Esophagus muscularis mucosa (tissue), 4 donors: ENCODE measurements around the gene COG5. TPM values are rescaled to one million over a fixed set of nuclear protein-coding genes. Genes with fewer than 3 reads are reported as not detected.
A peak's percentile ranks its signal among the peaks of the same experiment; 100 is the strongest.

ENCODE experiments used
- DNase-seq: peaks from one replicate; pipeline ENCODE4 v3.0.0-alpha.2; 2017; ENCODE audit errors: extremely low spot score
- H3K27ac ChIP-seq, 4 donors: fragments of 200-600 bp; sonication (generic); replicated peaks in 1 of 4; 1 replicate in 3 of 4; 2 replicates in 1 of 4; pipeline ENCODE4 v1.5.1; 2016 to 2019; ENCODE audit warnings: mild to moderate bottlenecking in 1 of 4
- H3K27me3 ChIP-seq, 4 donors: fragments of 200-600 bp; sonication (generic); one replicate each; pipeline versions ENCODE4 v1.5.1 to v1.6.0; 2016 to 2019
- H3K36me3 ChIP-seq, 4 donors: fragments of 200-600 bp; sonication (generic); one replicate each; pipeline ENCODE4 v1.5.1; 2016 to 2019
- H3K4me1 ChIP-seq, 4 donors: fragments of 200-600 bp; sonication (generic); one replicate each; pipeline ENCODE4 v1.5.1; 2016 to 2019
- H3K4me3 ChIP-seq, 4 donors: fragments of 200-600 bp; sonication (generic); 1 replicate in 2 of 4; 2 replicates in 2 of 4; pipeline ENCODE4 v1.5.1; 2016 to 2019; ENCODE audit warnings: mild to moderate bottlenecking in 4 of 4, moderate library complexity in 1 of 4
- H3K9me3 ChIP-seq, 4 donors: fragments of 200-600 bp; sonication (generic); 1 replicate in 3 of 4; 2 replicates in 1 of 4; pipeline ENCODE4 v1.5.1; 2016 to 2019
- EP300 ChIP-seq: sonication (generic); formaldehyde crosslinking; IDR thresholded peaks from one replicate; pipeline ENCODE4 v1.6.1; 2017; ENCODE audit warnings: antibody characterized with exemption
- POLR2A ChIP-seq: fragments of 450-650 bp; IDR thresholded peaks from one replicate; pipeline ENCODE4 v1.6.1; 2017; ENCODE audit warnings: antibody characterized with exemption, moderate library complexity, mild to moderate bottlenecking, low read depth
- POLR2AphosphoS5 ChIP-seq, 2 donors: sonication (generic); formaldehyde crosslinking; IDR thresholded peaks; one replicate each; pipeline ENCODE4 v1.6.1; 2017; ENCODE audit warnings: antibody characterized with exemption in 2 of 2
- WGBS: methylation state at CpG from one replicate; pipeline ENCODE4 v1.1.5; 2018; 5-methylcytosine and 5-hydroxymethylcytosine counted together
- intact Hi-C: fragments of 100-400 bp; cut with DNase I; formaldehyde crosslinking; loops from one replicate; pipeline ENCODE4 v1.15.1; 2023
- total RNA-seq, 4 donors: library from RNA; depleted of rRNA; stranded (reverse); fragments of >200 nt; gene quantifications; one replicate each; pipeline versions ENCODE4 v1.1.0 to v1.2.1, GENCODE V29; 2016
- TF ChIP-seq, protein P1 (sequence below), 3 experiments: fragments of 200-600 bp in 2 of 3; fragments of 450-650 bp in 1 of 3; sonication (generic) in 2 of 3; IDR thresholded peaks; one replicate each; pipeline ENCODE4 v1.5.1; 2017 to 2019; ENCODE audit warnings: antibody characterized with exemption in 3 of 3, mild to moderate bottlenecking in 2 of 3, moderate library complexity in 1 of 3

COG5 gene
- 10 to 100 TPM; 20.3 to 33.4 (median 24.9) TPM for total RNA-seq

DNA sequence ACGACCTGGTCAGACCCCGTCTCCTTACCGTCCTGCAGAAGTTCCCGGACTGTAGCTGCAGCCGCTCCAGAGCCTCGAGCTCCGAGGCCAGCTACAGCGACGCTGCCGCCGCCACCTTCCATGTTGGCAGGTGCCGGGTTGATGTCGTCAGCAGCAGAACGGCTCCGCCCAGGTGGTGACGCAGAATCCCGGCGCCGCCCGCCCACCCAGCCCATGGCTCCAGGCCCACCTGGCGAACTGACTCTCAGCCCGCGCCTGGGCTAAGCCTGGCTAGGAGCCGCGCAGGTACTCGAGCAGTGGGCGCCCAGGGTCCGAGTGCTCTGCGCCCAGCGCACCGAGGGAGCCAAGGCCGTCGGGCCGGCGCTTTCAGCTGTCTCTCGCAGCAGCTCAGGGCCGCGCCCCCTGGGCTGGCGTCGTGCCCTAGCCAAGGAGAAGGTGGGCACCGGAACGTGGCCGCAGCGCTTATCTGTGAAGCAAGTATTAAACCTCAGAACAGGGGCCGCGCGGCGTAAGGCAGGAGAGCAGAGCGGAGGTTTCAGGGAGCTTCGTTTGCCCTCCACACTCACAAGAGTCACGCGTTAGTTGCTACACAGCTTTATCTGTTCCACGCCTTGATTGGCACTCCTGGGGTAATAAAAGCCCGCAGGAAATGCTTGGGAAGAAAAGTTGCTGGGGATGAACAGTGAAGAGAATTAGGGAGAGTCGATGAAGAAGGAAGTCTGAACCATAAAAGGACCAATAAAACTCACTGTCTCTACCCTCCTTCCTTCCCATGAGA lies at the start of gene COG5, which contains the start of gene DUS4L:
COG5 (minus strand) TSS at position 146 of the 778 bp plus-strand sequence; CDS start at position 122, 24 bp downstream.
DUS4L (plus strand) TSS at position 197 of the 778 bp plus-strand sequence. CDS start 3,100 bp downstream, outside the sequence.
- H3K4me1 ChIP-seq = peaks cover 30 to 53% (median 44%) of the 10 kb centered on the region in 4 donors
- no peaks in the 10 kb centered on the region for H3K9me3 ChIP-seq
- TF ChIP-seq POLR2A (peak; percentile 10), POLR2AphosphoS5 (IDR thresholded peaks at IDR 0.05) (peak; percentile 92 to 94), EP300 (no peak)
- TF ChIP-seq, protein P1, sequence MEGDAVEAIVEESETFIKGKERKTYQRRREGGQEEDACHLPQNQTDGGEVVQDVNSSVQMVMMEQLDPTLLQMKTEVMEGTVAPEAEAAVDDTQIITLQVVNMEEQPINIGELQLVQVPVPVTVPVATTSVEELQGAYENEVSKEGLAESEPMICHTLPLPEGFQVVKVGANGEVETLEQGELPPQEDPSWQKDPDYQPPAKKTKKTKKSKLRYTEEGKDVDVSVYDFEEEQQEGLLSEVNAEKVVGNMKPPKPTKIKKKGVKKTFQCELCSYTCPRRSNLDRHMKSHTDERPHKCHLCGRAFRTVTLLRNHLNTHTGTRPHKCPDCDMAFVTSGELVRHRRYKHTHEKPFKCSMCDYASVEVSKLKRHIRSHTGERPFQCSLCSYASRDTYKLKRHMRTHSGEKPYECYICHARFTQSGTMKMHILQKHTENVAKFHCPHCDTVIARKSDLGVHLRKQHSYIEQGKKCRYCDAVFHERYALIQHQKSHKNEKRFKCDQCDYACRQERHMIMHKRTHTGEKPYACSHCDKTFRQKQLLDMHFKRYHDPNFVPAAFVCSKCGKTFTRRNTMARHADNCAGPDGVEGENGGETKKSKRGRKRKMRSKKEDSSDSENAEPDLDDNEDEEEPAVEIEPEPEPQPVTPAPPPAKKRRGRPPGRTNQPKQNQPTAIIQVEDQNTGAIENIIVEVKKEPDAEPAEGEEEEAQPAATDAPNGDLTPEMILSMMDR (IDR thresholded peaks at IDR 0.05) = no peak
- peak within 1 kb of the TSS; percentile 90 to 97 (median 94) for H3K4me3 ChIP-seq
- DNase-seq = peak; percentile 93
- no peaks in the 10 kb centered on the region for H3K27me3 ChIP-seq
- H3K36me3 ChIP-seq = no peaks in the 10 kb centered on the region
- peak within 1 kb of the TSS; percentile 92 to 96 (median 94) for H3K27ac ChIP-seq
- intact Hi-C loops = loop anchor here (10.0 kb wide), 2 partner anchors 161 to 311 kb away; no protein-coding TSS in a partner anchor
- 0% methylated on average over 26 of the region's 55 CpGs for WGBS

DNA sequence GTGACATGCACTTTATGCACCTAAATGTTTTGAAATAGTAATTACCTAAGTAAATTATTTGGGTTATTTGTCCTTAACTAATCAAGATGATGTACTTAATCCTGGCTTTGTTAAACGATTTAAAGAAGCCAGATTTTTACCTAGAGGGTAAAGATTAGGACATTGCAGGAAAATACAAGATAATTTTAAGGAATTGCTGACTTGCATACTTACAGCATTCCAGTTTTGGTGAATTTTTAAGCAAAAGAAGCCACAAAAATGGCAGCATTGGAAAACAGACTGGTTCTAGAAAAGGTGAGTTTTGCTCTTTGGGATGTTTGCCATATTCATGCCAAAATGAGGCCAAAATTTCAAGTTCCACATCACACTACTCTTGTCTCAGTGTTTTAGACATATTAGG lies 49.7 kb upstream of the COG5 start:
- H3K27me3 ChIP-seq = no peaks in the 10 kb centered on the region
- H3K4me3 ChIP-seq = no peak overlapping the region
- peaks cover 18 to 59% (median 33%) of the 10 kb centered on the region in 4 donors for H3K36me3 ChIP-seq
- WGBS = 79% methylated on average over 1 of the region's 1 CpG
- H3K4me1 ChIP-seq = peaks cover 9 to 13% (median 12%) of the 10 kb centered on the region in 4 donors
- H3K9me3 ChIP-seq = no peaks in the 10 kb centered on the region
- intact Hi-C loops = no loop called here
- no peak overlapping the region for H3K27ac ChIP-seq
- DNase-seq = no peak
- TF ChIP-seq, protein P1 (IDR thresholded peaks at IDR 0.05) = no peak
- TF ChIP-seq POLR2A (no peak), EP300 (no peak), POLR2AphosphoS5 (IDR thresholded peaks at IDR 0.05) (no peak)

DNA sequence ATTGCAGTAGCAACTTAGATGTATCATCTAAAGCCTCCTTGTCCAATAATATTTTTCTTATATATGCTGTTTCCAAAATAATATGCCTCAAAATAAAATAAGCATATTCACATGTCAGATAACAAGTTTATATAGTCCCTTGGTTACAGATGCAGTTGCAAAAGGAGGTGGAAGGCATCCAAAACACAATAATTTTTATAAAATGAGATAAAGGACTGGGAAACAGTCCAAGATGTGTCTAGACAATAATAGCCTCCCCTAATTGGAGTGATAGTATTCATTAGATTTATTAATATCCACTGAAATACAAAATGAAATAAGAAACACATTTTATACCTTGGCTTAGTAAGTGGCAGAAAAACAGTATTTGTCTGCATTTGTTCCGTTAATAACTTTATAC lies 46.6 kb upstream of the COG5 start:
- peaks cover 15 to 38% (median 25%) of the 10 kb centered on the region in 4 donors for H3K36me3 ChIP-seq
- no peak overlapping the region for H3K27ac ChIP-seq
- H3K9me3 ChIP-seq = no peaks in the 10 kb centered on the region
- intact Hi-C loops = no loop called here
- no peaks in the 10 kb centered on the region for H3K27me3 ChIP-seq
- no peak for TF ChIP-seq POLR2AphosphoS5 (IDR thresholded peaks at IDR 0.05)
- TF ChIP-seq, protein P1 (IDR thresholded peaks at IDR 0.05) = no peak
- no peak for TF ChIP-seq EP300
- TF ChIP-seq POLR2A = no peak
- H3K4me1 ChIP-seq = peaks cover 9 to 13% (median 12%) of the 10 kb centered on the region in 4 donors
- no peak for DNase-seq
- 80% methylated on average over 1 of the region's 1 CpG for WGBS
- H3K4me3 ChIP-seq = no peak overlapping the region

DNA sequence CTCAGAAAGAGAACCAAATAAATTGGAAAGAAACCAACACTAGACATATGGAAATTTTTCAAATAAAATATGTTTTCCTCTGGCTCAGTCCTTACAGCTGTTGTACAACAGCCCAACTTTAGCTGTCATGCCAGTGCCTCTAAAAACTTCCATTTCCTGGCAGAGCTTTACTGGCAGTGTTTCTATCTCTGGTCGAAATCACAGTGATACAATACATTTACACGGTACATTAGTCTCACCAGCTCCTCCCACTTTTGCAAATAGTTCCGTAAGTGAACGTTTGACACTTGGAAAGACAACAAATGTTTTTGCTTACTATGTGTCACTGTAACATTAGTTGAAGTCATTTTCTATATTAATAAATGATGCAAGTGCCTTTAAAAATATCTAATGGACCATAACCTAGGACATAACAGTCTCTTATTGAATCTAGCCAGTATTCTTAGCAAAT lies 46.1 kb upstream of the COG5 start:
- Histone ChIP-seq H3K4me1 (peaks cover 9 to 14% (median 12%) of the 10 kb centered on the region in 4 donors), H3K27me3 (no peaks in the 10 kb centered on the region), H3K4me3 (no peak overlapping the region), H3K27ac (no peak overlapping the region), H3K9me3 (no peaks in the 10 kb centered on the region), H3K36me3 (peaks cover 10 to 33% (median 20%) of the 10 kb centered on the region in 4 donors)
- 51% methylated on average over 4 of the region's 4 CpGs for WGBS
- no peak for DNase-seq
- intact Hi-C loops = no loop called here
- no peak for TF ChIP-seq EP300
- TF ChIP-seq, protein P1 (IDR thresholded peaks at IDR 0.05) = no peak
- no peak for TF ChIP-seq POLR2A
- no peak for TF ChIP-seq POLR2AphosphoS5 (IDR thresholded peaks at IDR 0.05)
